HEK293 (cell line): ENCODE results near the gene CRACR2A.

Experiments
- CTCF ChIA-PET: fragments of 350-600 bp; formaldehyde crosslinking; extraction: SDS; loops from one replicate; lab custom pipeline; 2021; ENCODE audit warnings: antibody characterized with exemption; lab: Yijun Ruan, JAX
- POLR2A ChIA-PET: fragments of 300-600 bp; formaldehyde crosslinking; extraction: SDS; loops from one replicate; lab custom pipeline; 2020; ENCODE audit warnings: antibody characterized with exemption, inconsistent platforms; lab: Yijun Ruan, JAX
- H3K27ac ChIP-seq: fragments of 200-500 bp; sonication (Bioruptor generic); 2 replicates; pipeline ENCODE4 v1.5.1; 2014; ENCODE audit warnings: low read depth, low read length, control low read depth, inconsistent platforms; ENCODE audit errors: extremely low read depth
- H3K36me3 ChIP-seq, 2 experiments: fragments of 200-500 bp in 1 of 2; sonication (Bioruptor generic) in 1 of 2; 1 replicate in 1 of 2; 2 replicates in 1 of 2; pipeline ENCODE4 v1.5.1; 2014 to 2017; ENCODE audit warnings: inconsistent platforms in 2 of 2, low read length in 2 of 2; ENCODE audit not compliant: control insufficient read depth in 2 of 2, insufficient read depth in 1 of 2
- H3K4me1 ChIP-seq: fragments of 200-500 bp; sonication (Bioruptor generic); 2 replicates; pipeline ENCODE4 v1.5.1; 2014; ENCODE audit warnings: mild to moderate bottlenecking, low read length, inconsistent platforms; ENCODE audit not compliant: control insufficient read depth, insufficient read depth
- H3K4me3 ChIP-seq: 2 replicates; pipeline ENCODE4 v1.5.1; 2011; ENCODE audit warnings: low read depth, mild to moderate bottlenecking, control low read depth, low read length, moderate library complexity
- H3K9me3 ChIP-seq: fragments of 200-500 bp; sonication (Bioruptor generic); 2 replicates; pipeline ENCODE4 v1.5.1; 2014; ENCODE audit warnings: low read depth, low read length, inconsistent platforms; ENCODE audit not compliant: control insufficient read depth, insufficient read depth
- HOXA7 ChIP-seq: sonication (generic); formaldehyde crosslinking; IDR thresholded peaks from 2 replicates; pipeline ENCODE4 v1.8.1; 2022; ENCODE audit warnings: missing genetic modification reagents, borderline replicate concordance
- HOXD13 ChIP-seq: sonication (generic); formaldehyde crosslinking; IDR thresholded peaks from 2 replicates; pipeline ENCODE4 v1.8.0; 2022; ENCODE audit warnings: missing genetic modification reagents, borderline replicate concordance
- MEIS1 ChIP-seq: sonication (generic); formaldehyde crosslinking; IDR thresholded peaks from 2 replicates; pipeline ENCODE4 v1.8.1; 2022; ENCODE audit warnings: missing genetic modification reagents, mild to moderate bottlenecking, borderline replicate concordance
- PRDM6 ChIP-seq: fragments of 450-650 bp; formaldehyde crosslinking; IDR thresholded peaks from 2 replicates; pipeline ENCODE4 v1.5.1; 2017; ENCODE audit warnings: missing biosample characterization, missing genetic modification characterization
- TRIM28 ChIP-seq: IDR thresholded peaks from 2 replicates; pipeline ENCODE4 v1.6.1; 2011; ENCODE audit warnings: low read length, control low read depth, borderline replicate concordance
- ZBTB26 ChIP-seq: fragments of 450-650 bp; formaldehyde crosslinking; optimal IDR thresholded peaks from 2 replicates; pipeline ENCODE3; 2016; ENCODE audit warnings: missing biosample characterization, mild to moderate bottlenecking, missing genetic modification characterization
- ZNF133 ChIP-seq: fragments of 450-650 bp; formaldehyde crosslinking; IDR thresholded peaks from 2 replicates; pipeline ENCODE4 v1.5.1; 2016; ENCODE audit warnings: missing biosample characterization, missing genetic modification characterization
- ZNF146 ChIP-seq: fragments of 450-650 bp; formaldehyde crosslinking; IDR thresholded peaks from 2 replicates; pipeline ENCODE4 v1.5.1; 2016; ENCODE audit warnings: missing biosample characterization, missing genetic modification characterization
- ZNF157 ChIP-seq: fragments of 450-650 bp; formaldehyde crosslinking; IDR thresholded peaks from 2 replicates; pipeline ENCODE4 v1.5.1; 2016; ENCODE audit warnings: missing biosample characterization, missing genetic modification characterization
- ZNF24 ChIP-seq: fragments of 450-650 bp; formaldehyde crosslinking; IDR thresholded peaks from 2 replicates; pipeline ENCODE4 v1.5.1; 2016; ENCODE audit warnings: missing biosample characterization, missing genetic modification characterization
- ZNF280C ChIP-seq: fragments of 450-650 bp; formaldehyde crosslinking; IDR thresholded peaks from 2 replicates; pipeline ENCODE4 v1.5.1; 2016; ENCODE audit warnings: missing biosample characterization, missing genetic modification characterization
- ZNF341 ChIP-seq: fragments of 450-650 bp; formaldehyde crosslinking; IDR thresholded peaks from 2 replicates; pipeline ENCODE4; 2016; ENCODE audit warnings: low read depth, missing biosample characterization, missing genetic modification characterization
- ZNF416 ChIP-seq: fragments of 450-650 bp; formaldehyde crosslinking; IDR thresholded peaks from 2 replicates; pipeline ENCODE4 v1.5.1; 2016; ENCODE audit warnings: missing biosample characterization, missing genetic modification characterization
- ZNF529 ChIP-seq: fragments of 450-650 bp; formaldehyde crosslinking; IDR thresholded peaks from 2 replicates; pipeline ENCODE4 v1.5.1; 2017; ENCODE audit warnings: missing genetic modification characterization, missing biosample characterization; ENCODE audit not compliant: insufficient replicate concordance
- ZNF600 ChIP-seq: fragments of 450-650 bp; formaldehyde crosslinking; IDR thresholded peaks from 2 replicates; pipeline ENCODE4 v1.5.1; 2016; ENCODE audit warnings: missing biosample characterization, missing genetic modification characterization
- ZNF664 ChIP-seq: fragments of 450-650 bp; formaldehyde crosslinking; IDR thresholded peaks from 2 replicates; pipeline ENCODE4 v1.5.1; 2016; ENCODE audit warnings: missing biosample characterization, missing genetic modification characterization
- ZNF76 ChIP-seq: fragments of 450-650 bp; formaldehyde crosslinking; IDR thresholded peaks from 2 replicates; pipeline ENCODE4; 2016; ENCODE audit warnings: low read depth, missing biosample characterization, missing genetic modification characterization, borderline replicate concordance
- ZNF792 ChIP-seq: fragments of 450-650 bp; formaldehyde crosslinking; IDR thresholded peaks from 2 replicates; pipeline ENCODE4 v1.5.1; 2016; ENCODE audit warnings: missing biosample characterization, missing genetic modification characterization

Gene CRACR2A

GRCh38 chr12:3743803-3744202, 9.1 kb downstream of the CRACR2A start:
- CTCF ChIA-PET: interaction anchor here (0.5 to 1.1 kb wide), 3 partner anchors 33 to 1383 kb away, joined by 3 to 4 read pairs (median 4); no protein-coding TSS in a partner anchor
- no peak overlapping the region for H3K27ac ChIP-seq
- TF ChIP-seq ZBTB26 (tag by site-specific recombination) (no peak), HOXA7 (no peak), ZNF146 (tag by site-specific recombination) (no peak), PRDM6 (tag by site-specific recombination) (no peak), TRIM28 (no peak)
- TF ChIP-seq, all 188 proteins: peak for 0
- POLR2A ChIA-PET: no interaction called here
- Histone ChIP-seq H3K4me1 (no peaks in the 10 kb centered on the region; the same call in 1 of the 2 replicates), H3K4me3 (no peak overlapping the region), H3K36me3 (no peaks in the 10 kb centered on the region), H3K9me3 (no peaks in the 10 kb centered on the region)

GRCh38 chr12:3741882-3742672, 10.8 kb downstream of the CRACR2A start:
- CTCF ChIA-PET: interaction anchor here (0.8 kb wide), 1 partner anchor 38 kb away, joined by 5 read pairs; no protein-coding TSS in a partner anchor
- Histone ChIP-seq H3K27ac (no peak overlapping the region), H3K9me3 (no peaks in the 10 kb centered on the region), H3K4me3 (no peak overlapping the region), H3K36me3 (no peaks in the 10 kb centered on the region), H3K4me1 (no peaks in the 10 kb centered on the region)
- POLR2A ChIA-PET: no interaction called here
- no peak for TF ChIP-seq ZNF76 (tag by site-specific recombination)
- TF ChIP-seq ZNF341 (tag by site-specific recombination): no peak
- TF ChIP-seq ZNF157 (tag by site-specific recombination): no peak

GRCh38 chr12:3740480-3741231, 12.3 kb downstream of the CRACR2A start:
- Histone ChIP-seq H3K4me3 (no peak overlapping the region), H3K36me3 (no peaks in the 10 kb centered on the region), H3K9me3 (no peaks in the 10 kb centered on the region), H3K4me1 (no peaks in the 10 kb centered on the region), H3K27ac (no peak overlapping the region)
- POLR2A ChIA-PET: no interaction called here
- CTCF ChIA-PET: interaction anchor here (0.8 kb wide), 1 partner anchor 39 kb away, joined by 5 read pairs; no protein-coding TSS in a partner anchor
- TF ChIP-seq MEIS1 (CRISPR knock-in tag) (no peak), ZNF24 (tag by site-specific recombination) (no peak), ZNF416 (tag by site-specific recombination) (no peak), ZNF664 (tag by site-specific recombination) (no peak)

- ChIA-PET CTCF (no interaction called here), POLR2A (no interaction called here)
- Histone ChIP-seq H3K4me3 (no peak overlapping the region), H3K9me3 (no peaks in the 10 kb centered on the region), H3K4me1 (no peaks in the 10 kb centered on the region), H3K36me3 (no peaks in the 10 kb centered on the region), H3K27ac (no peak overlapping the region)
- TF ChIP-seq HOXD13: no peak
- TF ChIP-seq ZNF600 (tag by site-specific recombination): no peak
- TF ChIP-seq ZNF133: no peak
- TF ChIP-seq ZNF792 (tag by site-specific recombination): no peak
- TF ChIP-seq ZNF280C (tag by site-specific recombination): no peak
- no peak for TF ChIP-seq ZNF529 (tag by site-specific recombination)
These were observed 17.5 kb downstream of the CRACR2A start for GRCh38 chr12:3735432-3735831.
